Cardiac muscle cell (in vitro differentiated cells and primary cell): ENCODE data around the gene RIT1. TPM values are rescaled to one million over a fixed set of nuclear protein-coding genes. Genes with fewer than 3 reads are reported as not detected.

Experiments used
- DNase-seq, 2 donors: peaks; one replicate each; pipeline versions ENCODE4 v3.0.0 to v3.0.0-alpha.2; 2010 to 2017; ENCODE audit warnings: low read depth in 1 of 2, low spot score in 1 of 2
- H3K27ac ChIP-seq: fragments of 200-600 bp; sonication (generic); 2 replicates; pipeline ENCODE4 v1.5.1; 2016
- H3K27me3 ChIP-seq: fragments of 200-600 bp; sonication (generic); 2 replicates; pipeline ENCODE4 v1.6.0; 2016; ENCODE audit warnings: control low read depth
- H3K36me3 ChIP-seq: fragments of 200-600 bp; sonication (generic); 2 replicates; pipeline ENCODE4 v1.5.1; 2016; ENCODE audit warnings: control low read depth
- H3K4me1 ChIP-seq: fragments of 200-600 bp; sonication (generic); 2 replicates; pipeline ENCODE4 v1.8.1; 2017; ENCODE audit warnings: low read depth, mild to moderate bottlenecking, mixed run types
- H3K4me3 ChIP-seq: fragments of 200-600 bp; sonication (generic); 2 replicates; pipeline ENCODE4 v1.5.1; 2016; ENCODE audit warnings: mild to moderate bottlenecking
- H3K9me3 ChIP-seq: fragments of 200-600 bp; sonication (generic); 2 replicates; pipeline ENCODE4 v1.5.1; 2017; ENCODE audit warnings: low read depth, mild to moderate bottlenecking, control low read depth
- polyA plus RNA-seq: library from polyadenylated mRNA; unstranded; fragments of >200 nt; fragmentation: Nextera tagmentation; extraction: Ambion mirVana; gene quantifications from 2 replicates; pipeline ENCODE4 v1.2.1, GENCODE V29; 2016
- total RNA-seq: library from RNA; depleted of rRNA; stranded (reverse); fragments of >200 nt; gene quantifications from 2 replicates; pipeline ENCODE4 v1.2.3, GENCODE V29; 2016
- TF ChIP-seq, protein P1 (sequence below): IDR thresholded peaks from 2 replicates; pipeline ENCODE4 v1.5.1; 2012; ENCODE audit warnings: low read depth, mild to moderate bottlenecking, low read length

Gene RIT1
- total and polyA plus RNA-seq, 2 experiments from 2014 or later, result 29.1 to 40.6 TPM

DNA sequence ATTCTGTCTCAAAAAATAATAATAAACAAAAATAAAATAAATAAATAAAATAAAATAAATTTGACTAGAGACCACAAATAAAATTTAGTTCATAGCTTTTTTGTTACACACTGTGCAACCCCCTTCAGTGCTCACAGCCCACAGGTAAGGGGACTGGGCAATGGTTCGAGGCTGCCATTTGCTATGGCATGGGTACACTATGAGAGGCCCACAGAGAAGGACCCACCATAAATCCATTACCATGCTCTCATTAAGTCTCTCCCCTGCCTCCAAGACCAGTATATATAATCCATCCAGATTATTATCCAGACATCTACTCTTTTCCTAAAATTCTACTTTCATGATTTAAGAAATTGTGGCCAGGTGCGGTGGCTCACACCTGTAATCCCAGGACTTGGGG is 8.7 kb upstream of the RIT1 start:
- no peaks in the 10 kb centered on the region for H3K9me3 ChIP-seq
- H3K4me3 ChIP-seq, result no peak overlapping the region
- no peaks in the 10 kb centered on the region for H3K4me1 ChIP-seq
- no peak for DNase-seq
- TF ChIP-seq, protein P1, sequence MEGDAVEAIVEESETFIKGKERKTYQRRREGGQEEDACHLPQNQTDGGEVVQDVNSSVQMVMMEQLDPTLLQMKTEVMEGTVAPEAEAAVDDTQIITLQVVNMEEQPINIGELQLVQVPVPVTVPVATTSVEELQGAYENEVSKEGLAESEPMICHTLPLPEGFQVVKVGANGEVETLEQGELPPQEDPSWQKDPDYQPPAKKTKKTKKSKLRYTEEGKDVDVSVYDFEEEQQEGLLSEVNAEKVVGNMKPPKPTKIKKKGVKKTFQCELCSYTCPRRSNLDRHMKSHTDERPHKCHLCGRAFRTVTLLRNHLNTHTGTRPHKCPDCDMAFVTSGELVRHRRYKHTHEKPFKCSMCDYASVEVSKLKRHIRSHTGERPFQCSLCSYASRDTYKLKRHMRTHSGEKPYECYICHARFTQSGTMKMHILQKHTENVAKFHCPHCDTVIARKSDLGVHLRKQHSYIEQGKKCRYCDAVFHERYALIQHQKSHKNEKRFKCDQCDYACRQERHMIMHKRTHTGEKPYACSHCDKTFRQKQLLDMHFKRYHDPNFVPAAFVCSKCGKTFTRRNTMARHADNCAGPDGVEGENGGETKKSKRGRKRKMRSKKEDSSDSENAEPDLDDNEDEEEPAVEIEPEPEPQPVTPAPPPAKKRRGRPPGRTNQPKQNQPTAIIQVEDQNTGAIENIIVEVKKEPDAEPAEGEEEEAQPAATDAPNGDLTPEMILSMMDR, result no peak
- H3K27me3 ChIP-seq, result no peaks in the 10 kb centered on the region
- no peak overlapping the region for H3K27ac ChIP-seq
- peaks cover 85% of the 10 kb centered on the region for H3K36me3 ChIP-seq

DNA sequence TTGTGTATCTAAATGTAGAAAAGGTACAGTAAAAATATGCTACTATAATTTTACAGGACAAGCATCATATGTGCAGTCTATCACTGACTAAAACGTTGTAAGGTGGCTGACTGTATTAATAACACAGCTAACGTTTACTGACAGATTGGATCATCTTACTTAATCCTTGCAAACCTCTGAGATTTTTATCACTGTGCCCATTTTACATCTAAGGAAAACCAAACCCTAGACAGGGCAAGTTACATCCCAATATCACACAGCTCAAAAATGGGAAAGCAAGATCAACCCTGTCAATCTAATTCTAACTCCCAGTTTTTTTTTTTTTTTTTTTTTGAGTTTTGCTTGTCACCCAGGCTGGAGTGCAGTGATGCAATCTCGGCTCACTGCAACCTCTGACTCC is 7.5 kb upstream of the RIT1 start:
- Histone ChIP-seq H3K4me3 (no peak overlapping the region), H3K27ac (peak overlapping the region; percentile 17), H3K36me3 (peaks cover 84% of the 10 kb centered on the region), H3K4me1 (no peaks in the 10 kb centered on the region), H3K9me3 (no peaks in the 10 kb centered on the region), H3K27me3 (no peaks in the 10 kb centered on the region)
- TF ChIP-seq, protein P1, result no peak
- DNase-seq, result no peak

DNA sequence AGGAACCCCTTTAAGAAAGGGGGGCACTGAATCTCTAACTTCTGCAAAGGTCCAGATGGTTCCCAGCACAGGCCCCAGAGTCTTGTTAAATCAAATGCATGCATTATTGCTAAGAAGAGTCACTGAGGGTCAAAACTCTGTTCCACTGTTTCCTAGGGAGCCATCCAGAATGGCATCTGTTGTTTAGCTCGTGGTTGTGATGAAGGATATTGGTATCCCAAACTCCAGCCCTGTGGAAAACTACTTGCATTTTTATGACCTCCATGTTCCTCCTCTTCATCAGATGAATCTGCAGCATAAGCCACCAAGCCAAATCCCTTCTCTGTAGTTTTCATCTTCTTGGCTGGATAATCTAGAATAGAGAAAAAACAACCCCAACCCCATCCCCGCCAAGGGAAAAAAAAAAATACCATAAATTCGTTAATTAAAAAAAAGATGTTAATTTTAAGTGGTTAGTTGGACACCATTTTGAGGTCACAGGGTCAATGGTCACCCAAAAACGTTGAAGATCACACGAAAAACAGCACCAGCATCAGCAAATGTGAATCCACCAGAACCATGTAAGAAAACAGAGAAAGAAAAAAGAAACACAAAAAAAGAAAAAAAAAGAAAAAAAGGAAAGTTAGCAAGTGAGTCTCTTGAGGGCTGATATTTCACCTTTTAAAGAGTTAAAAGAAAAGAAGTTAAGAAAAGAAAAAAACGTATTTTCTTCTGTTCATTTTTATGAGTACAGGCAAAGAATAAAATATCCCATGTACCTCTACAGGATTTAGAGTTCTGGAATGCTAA is 3.0 kb upstream of the RIT1 start:
- peak overlapping the region; percentile 69 for H3K27ac ChIP-seq
- H3K36me3 ChIP-seq, result peaks cover 60% of the 10 kb centered on the region
- DNase-seq, result no peak
- H3K4me1 ChIP-seq, result no peaks in the 10 kb centered on the region
- H3K9me3 ChIP-seq, result no peaks in the 10 kb centered on the region
- no peaks in the 10 kb centered on the region for H3K27me3 ChIP-seq
- H3K4me3 ChIP-seq, result no peak overlapping the region
- TF ChIP-seq, protein P1, result no peak

DNA sequence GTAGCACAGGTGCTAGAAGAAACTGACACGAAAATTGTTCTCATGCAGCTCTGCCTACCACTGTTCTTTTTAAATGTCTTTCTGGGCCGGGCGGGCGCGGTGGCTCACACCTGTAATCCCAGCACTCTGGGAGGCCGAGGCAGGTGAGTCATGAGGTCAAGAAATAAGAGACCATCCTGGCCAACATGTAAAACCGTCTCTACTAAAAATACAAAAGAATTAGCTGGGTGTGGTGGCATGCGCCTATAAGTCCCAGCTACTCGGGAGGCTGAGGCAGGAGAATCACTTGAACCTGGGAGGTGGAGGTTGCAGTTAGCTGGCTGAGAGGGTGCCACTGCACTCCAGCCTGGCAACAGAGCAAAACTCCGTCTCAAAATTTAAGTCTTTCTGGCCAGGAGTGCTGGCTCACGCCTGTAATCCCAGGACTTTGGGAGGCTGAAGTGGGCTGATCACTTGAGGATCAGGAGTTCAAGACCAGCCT is 947 bp upstream of the RIT1 start:
- DNase-seq, result no peak
- Histone ChIP-seq H3K4me3 (no peak overlapping the region), H3K9me3 (no peaks in the 10 kb centered on the region), H3K27ac (peak overlapping the region; percentile 85), H3K4me1 (no peaks in the 10 kb centered on the region), H3K27me3 (no peaks in the 10 kb centered on the region), H3K36me3 (peaks cover 44% of the 10 kb centered on the region)
- TF ChIP-seq, protein P1, result no peak

GRCh38 chr1:155910621-155911121 is 478 bp downstream of the RIT1 start:
- Histone ChIP-seq H3K27ac (peak overlapping the region; percentile 85), H3K9me3 (no peaks in the 10 kb centered on the region), H3K27me3 (no peaks in the 10 kb centered on the region), H3K4me3 (peak overlapping the region; percentile 91), H3K4me1 (no peaks in the 10 kb centered on the region), H3K36me3 (peaks cover 33% of the 10 kb centered on the region)
- peak; percentile 26 to 37 for DNase-seq
- TF ChIP-seq, protein P1, result peak; percentile 14
